ENCODE data around the gene COL6A6. TPM values are rescaled to one million over a fixed set of nuclear protein-coding genes. Genes with fewer than 3 reads are reported as not detected.

COL6A6 gene, protein sequence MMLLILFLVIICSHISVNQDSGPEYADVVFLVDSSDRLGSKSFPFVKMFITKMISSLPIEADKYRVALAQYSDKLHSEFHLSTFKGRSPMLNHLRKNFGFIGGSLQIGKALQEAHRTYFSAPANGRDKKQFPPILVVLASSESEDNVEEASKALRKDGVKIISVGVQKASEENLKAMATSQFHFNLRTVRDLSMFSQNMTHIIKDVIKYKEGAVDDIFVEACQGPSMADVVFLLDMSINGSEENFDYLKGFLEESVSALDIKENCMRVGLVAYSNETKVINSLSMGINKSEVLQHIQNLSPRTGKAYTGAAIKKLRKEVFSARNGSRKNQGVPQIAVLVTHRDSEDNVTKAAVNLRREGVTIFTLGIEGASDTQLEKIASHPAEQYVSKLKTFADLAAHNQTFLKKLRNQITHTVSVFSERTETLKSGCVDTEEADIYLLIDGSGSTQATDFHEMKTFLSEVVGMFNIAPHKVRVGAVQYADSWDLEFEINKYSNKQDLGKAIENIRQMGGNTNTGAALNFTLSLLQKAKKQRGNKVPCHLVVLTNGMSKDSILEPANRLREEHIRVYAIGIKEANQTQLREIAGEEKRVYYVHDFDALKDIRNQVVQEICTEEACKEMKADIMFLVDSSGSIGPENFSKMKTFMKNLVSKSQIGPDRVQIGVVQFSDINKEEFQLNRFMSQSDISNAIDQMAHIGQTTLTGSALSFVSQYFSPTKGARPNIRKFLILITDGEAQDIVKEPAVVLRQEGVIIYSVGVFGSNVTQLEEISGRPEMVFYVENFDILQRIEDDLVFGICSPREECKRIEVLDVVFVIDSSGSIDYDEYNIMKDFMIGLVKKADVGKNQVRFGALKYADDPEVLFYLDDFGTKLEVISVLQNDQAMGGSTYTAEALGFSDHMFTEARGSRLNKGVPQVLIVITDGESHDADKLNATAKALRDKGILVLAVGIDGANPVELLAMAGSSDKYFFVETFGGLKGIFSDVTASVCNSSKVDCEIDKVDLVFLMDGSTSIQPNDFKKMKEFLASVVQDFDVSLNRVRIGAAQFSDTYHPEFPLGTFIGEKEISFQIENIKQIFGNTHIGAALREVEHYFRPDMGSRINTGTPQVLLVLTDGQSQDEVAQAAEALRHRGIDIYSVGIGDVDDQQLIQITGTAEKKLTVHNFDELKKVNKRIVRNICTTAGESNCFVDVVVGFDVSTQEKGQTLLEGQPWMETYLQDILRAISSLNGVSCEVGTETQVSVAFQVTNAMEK (N-terminal part only)
- total RNA-seq (2014; rRNA removed; shearing (Covaris generic)) (0.04 and 0.07 TPM in 2 replicates), polyA plus RNA-seq (2016; fragmentation: Nextera tagmentation; extraction: Ambion mirVana) (0.10 TPM in 1 of 2 replicates, not detected in the other)
- long read RNA-seq: 0 reads

- no peaks in the 10 kb centered on the region; the same call in 2 of the 3 replicates for H3K36me3 Mint-ChIP-seq (ENCODE audit: low read depth)
- peaks cover 24% of the 10 kb centered on the region for H3K27me3 Mint-ChIP-seq (ENCODE audit: insufficient read depth, low read depth, poor library complexity)
- no peaks in the 10 kb centered on the region for H3K9me3 Mint-ChIP-seq
- Histone ChIP-seq H3K4me3 (peak within 1 kb of the TSS; percentile 86), H3K4me2 (peak within 1 kb of the TSS; percentile 92), H3K27ac (ENCODE audit: low read depth) (no peak within 1 kb of the TSS), H3K4me1 (ENCODE audit: insufficient read depth) (no peaks in the 10 kb centered on the region; the same call in 1 of the 2 replicates), H3K36me3 (ENCODE audit: insufficient read depth) (no peaks in the 10 kb centered on the region), H3F3A (replicated peaks; ENCODE audit: low read depth) (no peaks in the 10 kb centered on the region), H4K20me1 (replicated peaks; ENCODE audit: insufficient read depth) (no peaks in the 10 kb centered on the region; the same call in 1 of the 2 replicates), H3K9me2 (ENCODE audit: insufficient read depth) (peaks cover 3% of the 10 kb centered on the region), H3K79me2 (replicated peaks; ENCODE audit: insufficient read depth) (no peaks in the 10 kb centered on the region), H3K27me3 (ENCODE audit: insufficient read depth) (peaks cover 66% of the 10 kb centered on the region), H2AFZ (peak within 1 kb of the TSS; percentile 100)
- TF ChIP-seq STAT1 (IDR thresholded peaks at IDR 0.05; ENCODE audit: unreplicated experiment): no peak
- TF ChIP-seq EZH2 (IDR thresholded peaks at IDR 0.05; ENCODE audit: low read depth, unreplicated experiment): no peak
- TF ChIP-seq EZH2phosphoT487 (IDR thresholded peaks at IDR 0.05; ENCODE audit: unreplicated experiment): no peak
- no peak for TF ChIP-seq ZNF114 (CRISPR knock-in tag; IDR thresholded peaks at IDR 0.05)
- TF ChIP-seq, protein P1, sequence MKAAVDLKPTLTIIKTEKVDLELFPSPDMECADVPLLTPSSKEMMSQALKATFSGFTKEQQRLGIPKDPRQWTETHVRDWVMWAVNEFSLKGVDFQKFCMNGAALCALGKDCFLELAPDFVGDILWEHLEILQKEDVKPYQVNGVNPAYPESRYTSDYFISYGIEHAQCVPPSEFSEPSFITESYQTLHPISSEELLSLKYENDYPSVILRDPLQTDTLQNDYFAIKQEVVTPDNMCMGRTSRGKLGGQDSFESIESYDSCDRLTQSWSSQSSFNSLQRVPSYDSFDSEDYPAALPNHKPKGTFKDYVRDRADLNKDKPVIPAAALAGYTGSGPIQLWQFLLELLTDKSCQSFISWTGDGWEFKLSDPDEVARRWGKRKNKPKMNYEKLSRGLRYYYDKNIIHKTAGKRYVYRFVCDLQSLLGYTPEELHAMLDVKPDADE (IDR thresholded peaks at IDR 0.05): no peak
- peak; percentile 91 for ATAC-seq
- no peak within 1 kb of the TSS for H3K27ac Mint-ChIP-seq
- peak within 1 kb of the TSS; percentile 82 for H3K4me3 Mint-ChIP-seq
- H3K4me1 Mint-ChIP-seq: peaks cover 8% of the 10 kb centered on the region
- peak; percentile 70 for DNase-seq (ENCODE audit: low spot score)
These were observed at the start of gene COL6A6 for GRCh38 chr3:130516645-130517512. Gene COL6A6, plus strand, starts transcription at chr3:130517177. Its CDS starts 43,188 bp downstream, at chr3:130560365.

- Mint-ChIP-seq H3K27ac (no peak overlapping the region), H3K27me3 (ENCODE audit: insufficient read depth, low read depth, poor library complexity) (peaks cover 2% of the 10 kb centered on the region), H3K36me3 (ENCODE audit: low read depth) (no peaks in the 10 kb centered on the region), H3K4me1 (no peaks in the 10 kb centered on the region), H3K4me3 (no peak overlapping the region), H3K9me3 (no peaks in the 10 kb centered on the region)
- DNase-seq (ENCODE audit: low spot score) (no peak), ATAC-seq (no peak)
- Histone ChIP-seq H3F3A (replicated peaks; ENCODE audit: low read depth) (no peaks in the 10 kb centered on the region), H3K9me2 (ENCODE audit: insufficient read depth) (peaks cover 14% of the 10 kb centered on the region; the same call in 1 of the 2 replicates), H2AFZ (no peak overlapping the region), H3K79me2 (replicated peaks; ENCODE audit: insufficient read depth) (no peaks in the 10 kb centered on the region), H4K20me1 (replicated peaks; ENCODE audit: insufficient read depth) (no peaks in the 10 kb centered on the region), H3K4me2 (no peak overlapping the region), H3K36me3 (ENCODE audit: insufficient read depth) (no peaks in the 10 kb centered on the region), H3K4me3 (no peak overlapping the region), H3K4me1 (ENCODE audit: insufficient read depth) (no peaks in the 10 kb centered on the region), H3K27me3 (ENCODE audit: insufficient read depth) (no peaks in the 10 kb centered on the region), H3K27ac (ENCODE audit: low read depth) (no peak overlapping the region)
- TF ChIP-seq EZH2 (IDR thresholded peaks at IDR 0.05; ENCODE audit: low read depth, unreplicated experiment) (no peak), JUNB (IDR thresholded peaks at IDR 0.05; ENCODE audit: unreplicated experiment) (no peak), CREB1 (CRISPR knock-in tag; IDR thresholded peaks at IDR 0.05; ENCODE audit: low read depth) (no peak), POLR2AphosphoS5 (IDR thresholded peaks at IDR 0.05; ENCODE audit: low read depth) (no peak), ZNF114 (CRISPR knock-in tag; IDR thresholded peaks at IDR 0.05) (no peak), EZH2phosphoT487 (IDR thresholded peaks at IDR 0.05; ENCODE audit: unreplicated experiment) (no peak)
These were observed 48.7 kb upstream of the COL6A6 start for GRCh38 chr3:130468311-130468710.
